ENCODE results near the gene CD96. TPM values are rescaled to one million over a fixed set of nuclear protein-coding genes. Genes with fewer than 3 reads are reported as not detected.

The CD96 gene
- total RNA-seq, 6 experiments from 2014 or later, result 0.31 to 1.3 (median 0.79) TPM

DNA sequence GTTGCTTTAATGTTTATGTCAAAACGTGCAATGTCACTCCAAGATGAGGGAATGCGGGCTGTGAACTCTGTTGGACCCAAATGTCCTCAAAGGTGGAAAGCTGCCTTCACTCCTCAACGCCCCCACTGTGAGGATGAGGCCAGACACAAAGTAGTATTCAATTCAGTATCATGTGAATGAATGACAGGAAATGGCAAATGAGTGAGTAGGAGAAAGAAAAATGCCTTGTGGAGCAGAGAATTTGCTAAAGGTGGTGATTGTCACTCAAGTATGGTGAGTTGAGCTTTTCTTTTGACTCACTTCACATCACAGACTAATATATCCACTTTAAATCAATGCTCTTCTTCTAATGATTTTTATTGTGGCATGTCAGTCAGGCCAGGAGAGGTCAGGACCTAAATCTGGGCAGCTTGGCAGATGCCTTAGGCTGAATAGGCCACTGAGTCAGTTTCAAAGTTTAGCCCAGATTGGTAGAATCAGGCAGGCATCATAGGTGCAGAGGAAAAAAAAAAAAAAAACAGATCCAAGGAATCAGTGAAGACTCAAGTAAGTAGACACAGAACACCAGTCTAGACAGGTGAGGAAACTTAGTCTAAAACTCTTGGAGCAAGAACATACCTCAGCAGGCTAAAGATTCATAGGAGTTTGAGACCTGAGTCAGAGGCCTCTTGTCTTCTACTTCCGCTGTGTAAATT is 124.2 kb downstream of the CD96 start:
- H3K27ac ChIP-seq, result no peak overlapping the region
- ATAC-seq (no peak), DNase-seq (no peak)
- intact Hi-C loops (cut with DNase I), result no loop called here
- no peaks in the 10 kb centered on the region for H3K36me3 ChIP-seq
- no peaks in the 10 kb centered on the region for H3K27me3 ChIP-seq
- no peak for TF ChIP-seq POLR2A (IDR thresholded peaks at IDR 0.05)
- TF ChIP-seq, protein P1, sequence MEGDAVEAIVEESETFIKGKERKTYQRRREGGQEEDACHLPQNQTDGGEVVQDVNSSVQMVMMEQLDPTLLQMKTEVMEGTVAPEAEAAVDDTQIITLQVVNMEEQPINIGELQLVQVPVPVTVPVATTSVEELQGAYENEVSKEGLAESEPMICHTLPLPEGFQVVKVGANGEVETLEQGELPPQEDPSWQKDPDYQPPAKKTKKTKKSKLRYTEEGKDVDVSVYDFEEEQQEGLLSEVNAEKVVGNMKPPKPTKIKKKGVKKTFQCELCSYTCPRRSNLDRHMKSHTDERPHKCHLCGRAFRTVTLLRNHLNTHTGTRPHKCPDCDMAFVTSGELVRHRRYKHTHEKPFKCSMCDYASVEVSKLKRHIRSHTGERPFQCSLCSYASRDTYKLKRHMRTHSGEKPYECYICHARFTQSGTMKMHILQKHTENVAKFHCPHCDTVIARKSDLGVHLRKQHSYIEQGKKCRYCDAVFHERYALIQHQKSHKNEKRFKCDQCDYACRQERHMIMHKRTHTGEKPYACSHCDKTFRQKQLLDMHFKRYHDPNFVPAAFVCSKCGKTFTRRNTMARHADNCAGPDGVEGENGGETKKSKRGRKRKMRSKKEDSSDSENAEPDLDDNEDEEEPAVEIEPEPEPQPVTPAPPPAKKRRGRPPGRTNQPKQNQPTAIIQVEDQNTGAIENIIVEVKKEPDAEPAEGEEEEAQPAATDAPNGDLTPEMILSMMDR (IDR thresholded peaks at IDR 0.05), result no peak
- H3K4me1 ChIP-seq, result no peaks in the 10 kb centered on the region
- 54% methylated on average over 4 of the region's 4 CpGs for WGBS (ENCODE audit: insufficient coverage, low coverage, low lambda C conversion rate, missing lambda C conversion rate)
- no peaks in the 10 kb centered on the region for H3K9me3 ChIP-seq
- H3K4me3 ChIP-seq, result no peak overlapping the region

DNA sequence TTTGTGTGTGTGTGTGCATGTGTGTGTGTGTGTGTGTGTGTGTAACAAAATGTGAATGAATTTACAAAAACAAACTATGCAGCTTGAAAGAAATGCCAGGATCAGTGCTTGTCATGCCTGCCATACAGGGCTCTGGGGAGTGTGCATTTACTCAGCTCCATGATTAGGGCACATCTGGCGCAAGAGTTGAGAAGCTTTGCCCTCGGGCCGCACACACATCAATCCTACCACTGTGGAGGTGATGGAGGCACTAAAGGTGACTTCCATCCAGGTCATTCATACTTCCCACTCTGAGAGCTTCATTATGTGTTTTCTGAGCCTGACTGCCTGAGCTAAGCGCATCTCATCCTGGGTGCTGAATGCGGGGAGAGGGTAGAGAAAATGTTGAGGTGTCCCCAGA is 125.2 kb downstream of the CD96 start:
- H3K9me3 ChIP-seq, result no peaks in the 10 kb centered on the region
- intact Hi-C loops (cut with DNase I), result no loop called here
- H3K4me1 ChIP-seq, result no peaks in the 10 kb centered on the region
- peak overlapping the region in 1 of 3 donors; percentile 43 for H3K27ac ChIP-seq
- H3K27me3 ChIP-seq, result no peaks in the 10 kb centered on the region
- H3K36me3 ChIP-seq, result no peaks in the 10 kb centered on the region
- no peak for ATAC-seq
- no peak overlapping the region for H3K4me3 ChIP-seq
- TF ChIP-seq POLR2A (IDR thresholded peaks at IDR 0.05), result no peak
- no peak for DNase-seq
- 93% methylated on average over 2 of the region's 5 CpGs for WGBS (ENCODE audit: insufficient coverage, low coverage, low lambda C conversion rate, missing lambda C conversion rate)

DNA sequence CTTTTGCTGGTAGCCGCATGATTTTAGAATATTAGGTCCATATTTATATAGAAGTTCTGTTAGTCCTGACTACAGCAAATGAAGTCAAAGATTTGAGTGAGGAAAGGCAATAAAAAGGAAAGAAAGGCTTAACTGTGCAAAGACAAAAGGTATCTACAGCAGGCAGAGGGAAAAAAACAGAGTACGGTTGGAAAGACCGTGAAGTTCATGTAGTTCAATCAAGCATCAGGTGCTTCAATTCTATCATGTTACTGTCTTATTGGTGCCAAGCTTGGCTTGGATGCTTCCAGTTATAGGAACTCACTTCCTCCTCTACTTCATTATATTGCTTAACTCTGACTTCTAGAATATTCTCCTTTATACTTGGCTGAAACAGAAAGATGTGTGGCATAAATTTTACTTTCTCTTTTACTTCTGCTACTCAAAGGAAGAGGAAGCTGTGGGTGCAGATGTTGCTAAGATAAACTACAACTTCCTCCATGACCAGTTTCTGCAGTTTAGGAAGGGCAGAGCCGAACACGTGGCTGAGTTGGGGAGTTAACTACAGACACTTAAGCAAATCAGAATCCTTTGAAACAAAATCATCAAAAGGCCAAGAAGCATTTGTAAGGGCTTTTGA is 125.7 kb downstream of the CD96 start:
- Histone ChIP-seq H3K27ac (peak overlapping the region in 2 of 3 donors; percentile 12 to 43), H3K4me3 (no peak overlapping the region), H3K27me3 (no peaks in the 10 kb centered on the region), H3K36me3 (no peaks in the 10 kb centered on the region), H3K4me1 (no peaks in the 10 kb centered on the region), H3K9me3 (no peaks in the 10 kb centered on the region)
- ATAC-seq (peak; percentile 63 to 85 (median 76)), DNase-seq (peak in 1 of 3 donors; percentile 63)
- intact Hi-C loops (cut with DNase I), result no loop called here
- TF ChIP-seq, protein P1 (IDR thresholded peaks at IDR 0.05), result no peak
- no peak for TF ChIP-seq POLR2A (IDR thresholded peaks at IDR 0.05)
- 47% methylated on average over 5 of the region's 5 CpGs for WGBS (ENCODE audit: insufficient coverage, low coverage, low lambda C conversion rate, missing lambda C conversion rate)

DNA sequence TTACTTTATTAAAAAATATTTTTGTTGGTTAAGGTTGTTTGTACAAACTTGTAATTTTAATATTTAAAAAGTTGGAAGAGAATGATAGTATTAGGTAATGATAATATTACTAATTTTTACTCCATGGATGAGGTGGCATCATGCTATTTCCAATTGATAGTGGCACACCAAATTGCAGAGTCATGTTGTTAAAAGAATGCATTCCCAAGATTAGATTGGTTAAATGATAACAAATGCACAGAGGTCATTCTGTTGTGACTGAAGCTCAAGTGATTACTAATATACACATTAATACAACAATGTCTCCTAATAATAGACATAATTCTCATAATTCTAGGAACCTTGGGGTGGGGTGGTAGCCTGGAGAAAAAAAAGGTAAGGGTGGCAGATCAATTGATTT is 126.3 kb downstream of the CD96 start:
- Histone ChIP-seq H3K9me3 (no peaks in the 10 kb centered on the region), H3K4me3 (no peak overlapping the region), H3K27ac (no peak overlapping the region), H3K4me1 (no peaks in the 10 kb centered on the region), H3K27me3 (no peaks in the 10 kb centered on the region), H3K36me3 (no peaks in the 10 kb centered on the region)
- TF ChIP-seq POLR2A (IDR thresholded peaks at IDR 0.05), result no peak
- TF ChIP-seq, protein P1 (IDR thresholded peaks at IDR 0.05), result no peak
- ATAC-seq, result no peak
- intact Hi-C loops (cut with DNase I), result no loop called here
- DNase-seq, result no peak

DNA sequence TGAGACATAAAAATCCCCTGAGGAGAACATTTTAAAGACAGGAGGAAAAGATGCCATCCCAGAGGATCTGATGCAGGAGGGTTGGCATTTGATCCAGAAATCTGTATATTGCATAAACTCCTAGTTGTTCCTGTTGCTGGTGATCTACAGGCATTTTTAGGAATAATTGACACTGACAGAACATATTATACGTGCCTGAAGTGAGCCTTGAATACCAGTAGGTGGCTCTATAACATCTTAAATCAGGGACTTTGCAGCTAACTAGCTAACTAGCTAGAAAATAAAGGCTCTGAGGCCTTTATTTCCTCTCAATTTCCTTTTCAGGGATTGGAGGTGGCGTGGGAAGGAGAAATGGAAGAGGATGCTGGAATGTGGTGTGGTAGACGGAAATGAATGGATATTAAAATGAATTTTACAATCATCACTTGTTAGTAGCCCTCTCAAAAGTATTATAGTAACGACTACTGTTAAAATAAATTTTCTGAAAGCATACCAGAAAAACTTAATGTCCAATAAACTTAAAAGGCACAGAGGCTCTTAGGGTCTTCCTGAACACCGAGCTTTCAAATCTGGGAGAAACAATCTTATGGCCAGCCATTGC is 127.0 kb downstream of the CD96 start:
- Histone ChIP-seq H3K4me3 (no peak overlapping the region), H3K27me3 (no peaks in the 10 kb centered on the region), H3K27ac (no peak overlapping the region), H3K9me3 (no peaks in the 10 kb centered on the region), H3K36me3 (no peaks in the 10 kb centered on the region), H3K4me1 (no peaks in the 10 kb centered on the region)
- DNase-seq (no peak), ATAC-seq (peak; percentile 85 to 94 (median 91))
- WGBS (ENCODE audit: insufficient coverage, low coverage, low lambda C conversion rate, missing lambda C conversion rate), result 20% methylated on average over 5 of the region's 5 CpGs
- no peak for TF ChIP-seq POLR2A (IDR thresholded peaks at IDR 0.05)
- TF ChIP-seq, protein P1 (IDR thresholded peaks at IDR 0.05), result peak; percentile 70 to 90 (median 78)
- intact Hi-C loops (cut with DNase I), result no loop called here

All from right lobe of liver (tissue), 6 donors.